T follicular helper cell (primary cell): ENCODE results near the gene TMEM182.

ENCODE experiments used
- DNase-seq: peaks from one replicate; pipeline ENCODE4 v3.0.0-alpha.2; 2020; ENCODE audit warnings: low read depth
- total RNA-seq, 2 experiments: gene quantifications; one replicate each; lab custom pipeline; 2026; lab: John Stamatoyannopoulos, UW

TMEM182 gene, protein sequence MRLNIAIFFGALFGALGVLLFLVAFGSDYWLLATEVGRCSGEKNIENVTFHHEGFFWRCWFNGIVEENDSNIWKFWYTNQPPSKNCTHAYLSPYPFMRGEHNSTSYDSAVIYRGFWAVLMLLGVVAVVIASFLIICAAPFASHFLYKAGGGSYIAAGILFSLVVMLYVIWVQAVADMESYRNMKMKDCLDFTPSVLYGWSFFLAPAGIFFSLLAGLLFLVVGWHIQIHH
- total RNA-seq, result 3.4 to 3.7 reads per million in 2 experiments

DNA sequence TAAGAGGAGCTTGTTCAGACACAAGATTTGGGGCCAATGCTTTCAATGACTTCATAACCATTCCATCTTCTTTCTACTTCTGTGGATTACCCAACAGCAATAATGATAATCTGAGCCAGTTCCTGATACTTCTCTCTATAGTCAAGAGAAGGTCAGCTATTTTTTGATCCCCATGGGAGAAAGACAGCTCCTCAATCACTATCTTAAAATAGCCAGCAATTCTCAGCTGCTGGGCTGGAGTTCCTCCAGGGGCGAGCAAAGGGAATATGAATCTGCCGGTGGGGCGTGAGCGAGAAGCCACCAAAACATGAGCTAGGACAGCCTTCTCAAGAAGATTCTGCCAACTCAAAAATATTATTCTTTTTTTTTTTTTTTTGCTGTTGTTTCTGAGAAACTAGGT, at the start of gene TMEM182:
TSS of gene TMEM182 (plus strand) at position 269 of the 400 bp plus-strand sequence. CDS start 187 bp downstream, outside the sequence.
- no peak for DNase-seq

DNA sequence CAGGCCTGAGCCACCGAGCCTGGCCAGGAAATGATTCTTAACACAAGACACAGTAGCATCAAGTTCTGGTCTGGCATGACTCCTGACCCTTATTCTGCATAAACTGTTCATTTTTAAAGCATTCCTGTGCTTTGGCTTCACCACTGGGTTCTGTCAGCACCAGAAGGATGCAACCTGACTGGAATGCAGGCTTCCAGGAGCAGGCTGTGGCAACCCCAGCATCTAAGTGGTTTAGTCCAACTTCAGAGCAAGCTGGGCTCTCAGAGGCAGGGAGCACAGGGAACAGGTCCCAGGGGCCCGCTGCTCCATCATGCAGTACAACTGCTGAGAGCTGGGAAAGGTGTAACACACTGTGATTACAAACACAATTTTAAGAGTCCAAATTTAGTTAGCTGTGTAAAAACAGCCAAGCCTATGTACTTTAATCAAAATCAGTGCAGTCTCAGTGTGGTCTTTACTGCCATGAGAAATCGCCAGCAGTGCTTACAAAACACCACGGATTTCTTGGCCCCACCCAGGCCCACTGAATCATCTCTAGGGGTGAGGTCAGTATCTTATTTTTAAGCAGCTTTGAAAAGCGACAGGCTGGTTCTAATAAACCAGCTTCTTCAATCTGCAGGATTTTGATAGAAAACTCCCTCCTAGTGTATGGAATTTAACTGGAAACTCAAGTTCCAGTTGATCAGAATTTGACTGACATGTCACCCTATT, 44.4 kb upstream of the TMEM182 start:
- no peak for DNase-seq

DNA sequence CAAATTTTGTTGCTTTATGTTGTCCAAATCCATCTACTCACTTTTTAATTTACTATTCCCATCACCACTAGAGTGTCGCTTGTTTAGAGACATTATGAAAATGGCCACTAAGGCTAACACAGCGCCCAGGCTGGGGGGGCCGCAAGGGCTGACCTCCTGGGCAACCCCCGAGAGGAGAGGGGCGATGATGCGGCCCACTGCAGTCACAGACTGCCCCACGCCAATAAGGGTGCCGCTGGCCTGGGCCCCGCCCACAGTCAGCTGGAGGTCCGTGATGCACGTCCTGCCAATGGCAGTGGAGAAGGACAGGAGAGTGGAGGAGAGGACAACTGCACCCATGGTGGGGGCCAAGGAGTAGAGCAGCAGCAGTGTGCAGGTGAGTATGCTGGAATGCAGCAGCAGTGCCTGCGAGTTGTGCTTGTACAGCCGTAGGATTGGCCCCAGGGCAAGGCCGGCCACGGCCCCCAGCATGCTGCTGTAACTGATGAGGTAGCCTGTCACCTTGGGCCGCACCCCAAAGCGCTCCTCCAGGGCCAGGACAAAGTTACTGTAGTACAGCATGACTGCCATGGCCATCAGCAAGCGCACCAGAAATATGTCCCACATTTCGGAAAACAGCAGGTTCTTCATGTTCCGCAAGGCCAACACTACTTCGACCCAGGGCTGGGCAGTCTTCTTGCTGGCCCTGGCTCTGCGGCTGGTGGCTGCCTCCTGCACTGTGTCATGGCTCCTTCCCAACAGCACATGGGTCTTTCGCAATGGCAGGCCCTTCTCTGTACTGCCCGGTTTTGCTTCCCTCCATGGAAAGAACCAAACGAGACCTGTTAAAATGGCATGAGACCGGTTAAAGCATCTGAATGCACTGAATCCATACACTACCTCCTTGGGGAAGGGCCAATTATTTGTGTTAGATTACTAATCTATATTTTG, 43.2 kb upstream of the TMEM182 start:
- no peak for DNase-seq

DNA sequence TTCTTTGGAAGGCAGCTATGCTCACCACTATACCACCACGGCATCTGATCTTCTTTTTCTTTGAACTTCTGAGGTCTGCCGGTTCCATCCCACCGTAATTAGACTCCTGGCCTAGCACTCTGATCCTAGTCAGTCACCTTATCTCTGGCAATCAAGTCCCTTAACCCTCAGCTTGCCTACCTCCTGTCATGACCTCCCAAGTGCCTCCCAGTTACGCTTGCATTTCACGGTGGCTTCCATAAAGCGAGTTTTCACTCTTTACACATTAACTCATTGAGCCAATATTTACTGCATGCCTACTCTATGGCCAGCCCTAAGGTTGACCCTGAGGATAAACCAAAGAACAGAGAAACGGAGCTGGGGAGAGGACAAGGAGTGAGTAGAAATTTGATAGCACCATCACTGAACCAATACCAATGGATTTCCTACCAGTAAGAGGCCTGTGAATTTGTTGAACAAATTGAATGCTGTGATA, 37.8 kb upstream of the TMEM182 start:
- DNase-seq, result no peak

DNA sequence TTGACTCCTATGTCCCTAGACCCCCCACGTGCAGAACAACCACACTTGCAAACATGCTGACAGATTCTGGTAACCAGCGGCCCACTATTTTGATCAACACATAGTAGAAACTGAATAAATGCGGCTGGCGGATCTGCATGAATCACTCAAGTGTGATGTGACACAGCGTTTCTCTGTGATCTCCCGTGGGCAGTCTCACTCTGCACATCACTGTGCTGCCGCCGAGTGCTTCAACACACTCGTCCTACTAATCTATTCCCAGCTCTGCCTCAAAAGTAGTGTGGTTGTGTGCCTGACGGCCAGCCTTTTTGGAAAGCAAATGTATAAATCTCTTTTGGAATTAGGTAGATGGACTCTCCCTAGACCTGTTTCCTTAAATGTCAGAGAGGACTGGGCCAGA, 37.3 kb upstream of the TMEM182 start:
- DNase-seq, result no peak

DNA sequence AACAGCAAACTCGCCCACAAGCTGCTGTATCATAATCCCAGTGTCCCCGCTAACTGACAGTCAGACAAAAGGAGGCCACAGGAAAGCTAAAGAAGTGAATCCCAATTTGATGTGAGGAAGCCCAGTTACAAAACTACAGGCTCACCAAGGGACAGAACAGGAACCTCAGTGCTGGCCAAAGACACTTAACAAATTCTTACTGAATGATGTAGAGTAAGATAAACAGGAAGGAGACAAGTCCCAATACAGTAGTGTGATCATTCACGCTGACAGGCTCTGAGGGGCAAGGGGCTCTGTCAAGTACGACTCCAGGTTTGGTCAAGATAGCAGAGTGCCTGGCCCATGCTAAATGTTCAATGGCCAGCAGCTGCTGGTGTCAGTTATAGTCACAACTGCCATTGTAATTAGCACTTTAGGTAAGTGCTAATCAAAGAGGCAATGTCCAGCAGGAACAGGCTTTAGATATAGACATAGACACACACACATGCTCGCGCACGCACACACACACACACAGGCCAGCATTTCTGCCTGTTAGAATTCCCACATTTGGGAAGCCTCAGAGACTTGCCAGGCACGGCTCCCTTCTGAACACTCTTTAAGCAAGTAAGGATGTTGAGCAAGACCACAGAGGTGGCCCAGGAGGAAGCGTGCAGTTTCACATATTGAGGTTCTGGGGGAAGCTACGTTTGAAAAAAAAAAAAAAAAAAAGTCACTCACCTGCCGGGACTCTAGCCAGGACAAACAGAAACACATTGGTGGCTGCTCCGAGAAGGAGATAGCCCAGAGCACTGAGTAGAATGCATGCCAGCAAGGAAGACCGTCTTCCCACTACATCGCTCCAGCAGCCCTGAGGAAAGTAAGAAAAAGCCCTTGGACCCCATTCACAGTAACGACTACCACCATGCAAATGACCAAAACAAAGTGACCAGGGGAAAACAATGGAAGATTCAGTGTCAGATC, 35.4 kb upstream of the TMEM182 start:
- DNase-seq, result no peak

DNA sequence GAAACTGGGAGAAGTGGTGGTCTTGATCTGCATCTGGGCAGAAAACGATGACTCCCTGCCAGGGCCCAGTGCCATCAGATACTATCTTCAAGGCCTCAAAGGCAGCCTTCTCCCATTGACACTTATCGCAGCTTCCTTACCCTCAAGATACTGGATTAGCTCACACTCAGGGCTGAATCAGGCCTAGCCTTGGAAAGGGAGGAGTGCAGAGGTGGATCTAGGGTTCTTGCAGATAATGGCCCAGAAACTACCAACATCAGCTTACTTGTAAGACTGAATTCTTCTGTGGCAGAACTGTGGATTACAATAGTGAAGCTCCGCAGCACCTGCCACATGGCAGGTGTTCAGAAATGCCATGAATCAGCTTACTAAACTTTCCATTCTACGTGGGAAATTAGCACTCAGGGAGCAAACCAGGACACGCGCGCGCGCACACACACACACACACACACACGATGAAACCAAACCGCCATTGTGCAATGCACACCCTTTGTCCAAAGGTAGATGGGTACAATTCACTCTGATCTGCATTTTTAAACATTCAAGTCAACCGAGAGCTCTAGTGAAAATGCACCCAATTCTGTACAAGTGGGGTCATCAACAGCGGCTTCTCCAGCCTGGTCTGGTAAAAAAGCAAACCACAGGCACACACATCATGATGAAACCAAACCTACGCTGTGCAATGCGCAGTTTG, 26.3 kb upstream of the TMEM182 start:
- no peak for DNase-seq

DNA sequence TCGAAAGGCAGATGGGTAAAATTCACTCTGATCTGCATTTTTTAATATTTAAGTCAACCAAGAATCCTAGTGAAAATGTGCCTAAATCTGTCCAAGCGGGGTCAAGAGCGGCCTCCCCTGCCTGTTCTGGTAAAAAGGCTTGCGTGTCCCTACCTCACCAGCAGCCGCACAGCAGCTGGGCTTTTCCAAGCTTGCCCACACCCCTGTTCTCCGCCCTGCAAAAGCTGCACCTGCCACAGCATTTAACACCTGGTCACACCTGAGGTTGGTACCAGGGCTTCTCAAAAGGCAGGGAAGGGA, 25.8 kb upstream of the TMEM182 start:
- DNase-seq, result no peak

DNA sequence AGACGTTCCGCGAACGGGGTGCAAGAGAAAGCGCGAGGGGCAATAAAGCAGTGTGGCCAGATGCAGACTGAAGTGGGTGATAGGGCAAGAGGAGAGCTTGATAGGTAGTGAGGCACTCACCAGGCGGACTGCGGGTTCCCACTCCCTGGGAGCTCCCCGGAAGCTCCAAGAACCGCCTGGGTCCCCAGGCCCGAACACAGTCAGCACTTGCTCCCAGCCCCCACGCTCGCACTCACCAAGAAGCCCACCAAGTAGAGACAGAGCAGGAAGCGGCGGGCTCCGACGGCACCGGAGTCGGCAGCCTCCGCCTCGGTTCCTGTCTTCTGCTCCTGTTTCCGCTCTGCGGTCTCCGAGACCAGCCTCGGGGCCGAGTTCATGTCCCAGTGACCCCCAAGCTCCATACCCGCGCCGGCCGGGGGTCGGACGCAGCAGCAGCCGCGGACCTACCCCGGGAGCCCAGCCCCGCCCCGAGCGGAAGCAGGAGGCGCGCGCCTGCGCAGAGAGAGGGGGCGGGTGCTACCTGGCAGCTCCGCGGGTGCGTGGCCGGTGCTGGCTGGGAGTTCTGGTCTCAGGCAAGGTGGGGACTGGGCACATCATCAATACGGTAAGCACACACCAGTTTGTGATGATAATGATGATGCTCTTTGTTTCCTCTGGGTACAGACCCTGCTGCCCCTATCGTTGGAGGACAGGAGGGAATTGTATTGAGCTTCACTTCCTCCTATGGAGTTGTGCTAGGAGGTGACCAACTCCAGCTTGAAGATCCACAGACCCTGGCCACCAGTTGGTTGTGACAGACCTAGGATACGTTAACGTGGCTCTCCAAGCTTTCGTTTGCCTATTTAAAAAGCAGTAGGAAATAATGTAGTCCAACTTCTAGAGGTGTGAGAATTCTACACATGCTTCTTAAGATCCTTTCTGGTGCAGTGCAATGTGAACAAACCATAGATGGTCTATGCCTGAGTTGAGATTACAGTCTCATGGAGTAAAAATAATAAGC, 25.1 kb upstream of the TMEM182 start:
- DNase-seq, result peak; percentile 75

DNA sequence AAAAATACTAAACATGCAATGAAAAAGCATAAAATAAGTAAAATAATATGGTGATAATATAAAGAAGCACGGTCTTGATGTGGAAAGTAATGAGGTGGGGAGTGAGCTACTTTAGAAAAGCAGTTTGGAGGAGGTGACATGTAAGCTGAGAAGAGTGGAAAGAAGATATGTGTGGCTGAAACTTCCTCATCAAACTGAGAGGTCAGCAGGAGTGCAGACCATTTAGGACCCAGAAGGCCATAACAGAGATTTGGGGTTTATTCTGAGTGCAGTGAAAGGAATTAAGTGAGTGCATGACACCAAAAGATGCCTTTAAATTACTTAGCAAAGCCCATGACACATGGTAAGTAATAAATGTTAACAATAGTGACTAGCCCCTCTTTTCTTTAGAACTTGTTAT, 24.4 kb upstream of the TMEM182 start:
- DNase-seq, result no peak

DNA sequence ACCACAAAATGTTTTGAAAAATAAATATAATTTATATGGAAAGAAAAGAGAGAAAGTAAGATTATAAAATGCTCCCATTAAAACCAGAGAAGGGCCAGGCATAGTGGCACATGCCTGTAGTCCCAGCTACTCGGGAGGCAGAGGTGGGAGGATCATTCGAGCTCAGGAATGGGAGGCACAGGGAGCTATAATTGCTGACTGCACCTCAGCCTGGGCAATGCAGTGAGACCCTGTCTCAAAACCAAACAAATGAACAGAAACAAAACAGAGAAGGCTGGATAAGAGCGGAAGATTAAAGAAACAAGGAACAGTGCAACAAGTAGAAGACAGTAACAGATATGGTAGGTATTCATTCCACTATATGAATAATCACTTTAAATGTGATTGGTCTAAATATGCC, 18.6 kb upstream of the TMEM182 start:
- no peak for DNase-seq

DNA sequence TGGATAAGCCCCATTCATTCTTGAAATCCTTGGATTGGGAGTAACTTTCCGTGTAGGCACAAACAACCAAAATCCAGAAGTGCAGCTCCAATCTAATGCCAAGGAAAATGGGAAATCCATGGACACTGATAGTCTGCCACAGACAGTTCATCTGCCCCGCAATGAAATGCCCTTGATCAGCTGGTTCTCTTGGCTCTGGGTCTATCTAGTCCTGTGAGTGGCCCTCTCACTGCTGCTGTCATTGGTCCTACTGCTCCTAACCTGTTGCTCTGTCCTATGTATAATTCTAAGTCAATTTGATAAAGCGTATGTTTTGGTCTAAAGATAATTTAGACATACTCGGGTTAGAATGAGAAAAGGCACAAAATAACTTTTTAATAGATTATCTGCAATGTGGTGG, 13.7 kb upstream of the TMEM182 start:
- DNase-seq, result no peak

DNA sequence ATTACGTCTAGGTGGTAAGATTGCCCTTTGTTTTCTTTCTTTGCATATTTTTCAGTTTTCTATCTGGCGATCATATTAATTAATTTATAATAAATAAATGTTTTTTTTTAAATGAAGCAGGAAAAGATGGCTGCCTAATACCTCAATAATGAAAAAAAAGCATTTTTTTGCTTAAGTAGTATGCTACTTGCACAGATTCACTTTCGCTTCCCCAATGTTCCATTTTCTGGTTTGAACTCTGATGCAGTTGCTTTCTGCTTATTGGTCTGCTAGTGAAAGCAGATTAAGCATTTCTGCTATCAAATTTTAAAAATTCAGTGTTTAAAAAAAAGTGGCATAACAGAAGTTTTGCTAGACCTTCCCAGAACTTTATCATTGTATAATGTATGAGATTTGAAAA, 11.9 kb upstream of the TMEM182 start:
- DNase-seq, result no peak

DNA sequence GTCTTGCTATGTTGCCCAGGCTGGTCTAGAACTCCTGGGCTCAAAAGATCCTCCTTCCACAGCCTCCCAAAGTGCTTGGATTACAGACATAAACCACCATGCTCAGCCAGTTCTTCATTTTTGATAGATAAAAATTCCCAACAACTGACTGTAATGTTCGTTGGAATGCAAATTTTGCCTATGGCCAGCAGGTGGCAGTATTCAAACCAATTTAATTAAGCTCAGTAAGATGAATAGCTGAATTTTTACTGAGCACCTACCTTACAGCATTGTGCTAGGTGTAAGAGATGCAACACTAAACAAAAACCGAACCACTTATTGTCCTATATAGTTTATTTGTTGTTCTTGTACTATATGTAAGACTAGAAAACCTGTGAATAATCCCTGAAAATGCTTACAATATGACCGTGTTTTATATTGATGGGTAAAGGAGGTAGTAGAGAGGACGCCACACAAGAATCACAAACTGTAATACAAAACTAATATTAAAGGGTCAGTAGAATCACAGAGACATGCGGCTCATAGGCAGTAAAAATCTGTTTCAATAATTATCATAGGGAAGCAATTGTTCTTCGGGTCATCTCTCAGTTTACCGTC, 8.2 kb upstream of the TMEM182 start:
- no peak for DNase-seq

DNA sequence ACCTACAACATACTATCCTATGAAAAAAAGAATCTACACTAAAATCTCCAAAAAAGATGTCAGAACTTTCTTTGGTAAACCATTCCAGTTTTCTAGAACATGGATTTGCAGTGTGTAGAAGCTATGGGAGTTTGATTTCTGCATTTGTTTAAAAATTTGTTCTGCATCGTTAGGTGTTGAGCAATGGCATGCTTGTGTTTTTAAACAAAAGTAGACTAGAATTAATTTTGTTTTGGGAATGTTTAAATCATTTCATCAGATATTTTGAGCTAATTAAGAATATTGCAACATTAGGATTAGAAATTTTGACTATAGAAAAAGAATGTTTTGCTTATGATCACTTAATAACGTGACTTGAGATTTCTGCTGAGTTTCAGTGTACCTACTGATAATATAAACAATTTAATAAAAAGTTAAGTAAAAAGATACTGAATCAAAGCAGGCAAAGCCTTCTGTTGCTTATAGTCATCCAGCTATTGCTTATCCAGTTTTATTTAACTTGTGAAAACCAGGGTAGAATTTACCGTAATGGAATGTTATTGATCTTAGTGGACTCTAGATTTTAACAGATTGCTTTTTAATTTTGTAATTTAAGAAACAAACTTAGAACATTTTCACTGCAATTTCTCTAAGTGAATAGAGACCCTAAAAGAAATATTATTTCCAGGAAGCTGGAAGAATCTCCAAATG, 7.2 kb upstream of the TMEM182 start:
- no peak for DNase-seq

DNA sequence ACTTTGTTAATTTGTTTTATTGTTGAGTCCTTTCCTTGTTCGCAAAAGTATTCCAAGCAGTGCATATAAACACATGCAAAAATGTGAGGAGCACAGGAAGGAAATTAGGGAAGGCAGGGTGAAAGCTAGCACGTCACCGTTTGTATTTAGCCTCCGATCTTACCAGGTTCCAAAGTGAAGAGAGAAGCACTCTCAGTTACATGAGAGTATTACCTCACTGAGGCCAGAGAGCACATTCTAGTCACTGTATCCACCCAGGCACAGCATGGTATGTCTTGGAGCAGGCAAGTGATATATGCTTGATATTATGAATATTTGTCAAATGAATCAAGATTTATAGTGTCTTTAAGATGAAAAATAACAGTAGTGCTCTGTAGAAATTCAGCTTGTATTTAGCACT, 6.5 kb upstream of the TMEM182 start:
- DNase-seq, result no peak

DNA sequence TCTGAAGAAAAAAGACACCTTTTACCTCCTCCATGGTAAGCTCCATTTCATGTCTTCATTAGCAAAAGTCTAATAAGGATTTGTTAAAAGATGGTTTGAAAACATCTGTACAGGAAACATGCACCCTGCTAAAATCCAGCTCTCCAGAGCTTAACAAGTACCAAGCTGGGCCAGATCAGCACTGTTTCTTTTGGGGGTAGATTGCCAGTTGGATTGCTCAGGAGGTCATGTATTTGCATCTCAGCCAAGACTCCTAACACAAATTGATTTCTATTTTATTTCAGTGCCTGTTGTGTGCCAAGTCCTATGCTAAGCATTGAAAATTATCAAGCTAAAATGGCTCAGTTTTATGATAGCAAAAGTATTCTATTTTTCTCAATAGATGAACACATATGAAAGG, 3.4 kb upstream of the TMEM182 start:
- DNase-seq, result no peak

DNA sequence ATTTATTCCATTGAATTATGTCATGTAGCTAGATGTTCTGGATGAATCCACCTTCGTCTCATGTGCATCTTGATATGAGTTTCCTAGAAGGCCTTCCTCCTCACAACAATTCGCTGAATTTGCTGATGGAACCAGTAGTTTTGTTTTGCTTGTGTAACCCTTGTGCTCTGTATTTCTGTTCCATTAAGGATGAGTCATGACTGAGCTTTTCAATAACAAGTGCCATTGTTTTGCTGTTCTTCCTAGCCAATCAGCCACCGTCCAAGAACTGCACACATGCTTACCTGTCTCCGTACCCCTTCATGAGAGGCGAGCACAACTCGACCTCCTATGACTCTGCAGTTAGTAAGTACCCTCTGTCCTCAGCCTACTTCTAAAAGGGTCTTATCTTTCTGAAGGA, 2.3 kb downstream of the TMEM182 start:
- no peak for DNase-seq

DNA sequence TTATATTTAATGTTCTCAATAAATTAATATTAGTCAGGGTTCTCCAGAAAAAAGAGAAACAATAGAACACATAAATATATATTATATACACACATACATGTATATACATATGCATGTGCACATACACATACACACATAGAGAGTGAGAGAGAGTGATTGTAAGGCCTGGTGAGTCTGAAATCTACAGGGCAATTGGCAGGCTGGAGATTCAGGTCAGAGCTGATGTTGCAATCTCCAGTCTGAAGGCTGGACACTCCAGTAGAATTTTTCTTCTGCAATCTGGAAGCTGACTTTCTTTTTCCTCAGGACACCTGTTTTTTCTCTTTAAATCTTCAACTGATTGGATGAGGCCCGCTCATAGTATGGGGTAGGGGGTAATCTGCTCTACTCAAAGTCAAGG, 3.2 kb downstream of the TMEM182 start:
- DNase-seq, result no peak
